Choroid plexus epithelial cell (primary cell): ENCODE data around the gene ZNF174.
A peak's percentile ranks its signal among the peaks of the same experiment; 100 is the strongest.

Experiments
- DNase-seq: peaks from one replicate; pipeline ENCODE4 v3.0.0-alpha.2; 2010; ENCODE audit warnings: low read depth
- H3K4me3 ChIP-seq: 2 replicates; pipeline ENCODE4 v1.5.1; 2011; ENCODE audit warnings: low read depth, mild to moderate bottlenecking, control low read depth, low read length, moderate library complexity
- TF ChIP-seq, protein P1 (sequence below): conservative IDR thresholded peaks from 2 replicates; pipeline ENCODE4 v1.5.1; 2011; ENCODE audit warnings: low read depth, mild to moderate bottlenecking, control low read depth, inconsistent platforms, low read length, moderate library complexity

ZNF174 gene

GRCh38 chr16:3439637-3440036, 38.6 kb downstream of the ZNF174 start:
- DNase-seq, result no peak
- TF ChIP-seq, protein P1, sequence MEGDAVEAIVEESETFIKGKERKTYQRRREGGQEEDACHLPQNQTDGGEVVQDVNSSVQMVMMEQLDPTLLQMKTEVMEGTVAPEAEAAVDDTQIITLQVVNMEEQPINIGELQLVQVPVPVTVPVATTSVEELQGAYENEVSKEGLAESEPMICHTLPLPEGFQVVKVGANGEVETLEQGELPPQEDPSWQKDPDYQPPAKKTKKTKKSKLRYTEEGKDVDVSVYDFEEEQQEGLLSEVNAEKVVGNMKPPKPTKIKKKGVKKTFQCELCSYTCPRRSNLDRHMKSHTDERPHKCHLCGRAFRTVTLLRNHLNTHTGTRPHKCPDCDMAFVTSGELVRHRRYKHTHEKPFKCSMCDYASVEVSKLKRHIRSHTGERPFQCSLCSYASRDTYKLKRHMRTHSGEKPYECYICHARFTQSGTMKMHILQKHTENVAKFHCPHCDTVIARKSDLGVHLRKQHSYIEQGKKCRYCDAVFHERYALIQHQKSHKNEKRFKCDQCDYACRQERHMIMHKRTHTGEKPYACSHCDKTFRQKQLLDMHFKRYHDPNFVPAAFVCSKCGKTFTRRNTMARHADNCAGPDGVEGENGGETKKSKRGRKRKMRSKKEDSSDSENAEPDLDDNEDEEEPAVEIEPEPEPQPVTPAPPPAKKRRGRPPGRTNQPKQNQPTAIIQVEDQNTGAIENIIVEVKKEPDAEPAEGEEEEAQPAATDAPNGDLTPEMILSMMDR, result no peak

DNA sequence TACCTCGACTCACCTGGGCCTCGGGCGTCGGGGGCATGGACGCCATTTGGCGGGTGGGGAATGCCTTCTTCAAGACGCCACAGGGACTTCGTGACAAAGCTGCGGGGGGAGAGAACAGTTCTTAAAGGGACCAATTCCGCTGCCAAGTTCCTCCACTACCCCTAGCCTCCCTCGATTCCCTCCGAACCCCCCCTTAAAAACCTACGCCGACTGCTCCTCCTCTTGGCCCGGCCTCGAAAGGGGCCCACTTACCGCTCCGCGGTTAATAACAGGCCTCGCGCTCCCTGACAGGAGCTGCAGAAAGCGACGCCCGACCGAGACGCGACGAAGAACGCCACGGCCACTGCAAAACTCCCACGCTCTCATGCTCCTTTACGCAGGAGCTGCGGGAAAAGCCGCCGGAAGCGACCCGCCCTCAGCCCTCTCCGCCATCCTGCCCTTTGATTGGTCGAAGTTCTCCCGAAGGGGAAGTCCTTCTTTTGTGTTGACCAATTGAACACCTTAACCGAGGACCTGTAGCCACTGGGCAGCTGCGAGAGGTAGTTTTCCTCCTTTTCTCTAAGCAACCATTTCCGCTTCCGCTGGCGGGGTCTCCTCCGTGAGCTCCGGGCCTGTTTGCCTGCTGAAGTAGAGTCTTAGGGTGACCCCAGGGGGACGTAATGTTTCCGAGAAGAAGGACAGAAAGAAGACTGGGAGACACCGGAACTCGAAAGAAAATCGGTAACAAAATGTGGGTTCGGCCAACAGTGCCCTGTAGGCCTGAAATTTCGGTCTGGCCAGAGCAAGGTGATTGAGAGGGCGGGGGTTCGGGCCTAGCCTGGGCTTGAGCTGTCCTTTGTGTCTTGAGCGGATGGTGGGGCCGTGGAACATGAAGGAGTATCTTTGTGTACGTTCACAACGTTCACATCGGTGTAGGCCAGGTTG, 42.4 kb downstream of the ZNF174 start, which contains the start of the genes NAA60 and ZNF597:
Gene NAA60, plus strand, starts transcription at position 573 of the 924 bp plus-strand sequence. CDS start 32,548 bp downstream, outside the sequence.
Gene ZNF597, minus strand, starts transcription at position 397 of the 924 bp plus-strand sequence. Its CDS starts 351 bp downstream, at position 46.
- H3K4me3 ChIP-seq, result peak within 1 kb of the TSS; percentile 57
- DNase-seq, result peak; percentile 95
- TF ChIP-seq, protein P1, result no peak

More at GRCh38 chr16:3439637-3440036, 38.6 kb downstream of the ZNF174 start:
- H3K4me3 ChIP-seq, result no peak overlapping the region

DNA sequence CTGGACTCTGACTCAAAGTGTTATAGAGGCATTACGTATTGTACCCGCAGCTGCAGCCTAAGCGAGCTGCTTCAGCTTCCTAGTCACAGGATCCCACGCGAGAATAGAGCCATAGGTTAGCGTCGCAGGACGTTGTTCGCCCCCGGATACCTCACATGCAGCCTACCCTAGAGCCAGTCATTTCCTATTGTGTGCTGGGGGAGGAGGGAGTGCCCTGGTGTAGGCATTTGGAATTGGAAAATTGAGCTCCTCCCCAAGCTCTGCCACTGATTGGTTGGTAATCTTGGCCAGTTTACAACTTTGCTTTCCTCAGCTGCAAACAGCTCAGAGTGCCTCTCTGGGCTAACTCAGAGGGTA, 43.0 kb downstream of the ZNF174 start:
- H3K4me3 ChIP-seq, result peak overlapping the region; percentile 57
- TF ChIP-seq, protein P1, result peak; percentile 19
- peak; percentile 80 for DNase-seq

- TF ChIP-seq, protein P1, result no peak
- no peak overlapping the region for H3K4me3 ChIP-seq
Measured at GRCh38 chr16:3454093-3454492, 53.1 kb downstream of the ZNF174 start.

DNA sequence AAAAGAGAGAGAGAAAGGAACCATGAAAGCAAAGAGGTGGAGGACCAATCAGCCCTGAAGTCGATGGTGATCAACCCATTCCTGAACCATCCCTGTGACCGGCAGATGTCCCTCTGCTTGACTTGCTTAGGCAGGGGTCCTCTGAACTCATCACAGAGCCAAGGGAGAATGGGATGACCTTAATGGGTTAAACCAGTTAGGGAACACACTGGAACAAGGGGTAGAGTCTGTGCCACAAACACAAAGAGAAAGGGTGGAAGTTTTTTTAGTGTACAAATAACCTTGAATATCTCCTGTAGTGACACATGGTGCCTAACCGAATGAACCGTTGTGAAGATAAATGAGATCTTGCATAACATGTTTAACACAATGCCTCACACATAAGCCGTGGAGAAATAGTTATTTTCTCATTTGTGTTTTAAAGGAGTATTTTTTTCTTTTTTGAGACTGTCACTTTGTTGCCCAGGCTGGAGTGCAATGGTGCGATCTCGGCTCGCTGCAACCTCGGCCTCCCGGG, 53.7 kb downstream of the ZNF174 start:
- TF ChIP-seq, protein P1, result no peak
- no peak overlapping the region for H3K4me3 ChIP-seq
- DNase-seq, result no peak

More at GRCh38 chr16:3454093-3454492, 53.1 kb downstream of the ZNF174 start:
- DNase-seq, result no peak

DNA sequence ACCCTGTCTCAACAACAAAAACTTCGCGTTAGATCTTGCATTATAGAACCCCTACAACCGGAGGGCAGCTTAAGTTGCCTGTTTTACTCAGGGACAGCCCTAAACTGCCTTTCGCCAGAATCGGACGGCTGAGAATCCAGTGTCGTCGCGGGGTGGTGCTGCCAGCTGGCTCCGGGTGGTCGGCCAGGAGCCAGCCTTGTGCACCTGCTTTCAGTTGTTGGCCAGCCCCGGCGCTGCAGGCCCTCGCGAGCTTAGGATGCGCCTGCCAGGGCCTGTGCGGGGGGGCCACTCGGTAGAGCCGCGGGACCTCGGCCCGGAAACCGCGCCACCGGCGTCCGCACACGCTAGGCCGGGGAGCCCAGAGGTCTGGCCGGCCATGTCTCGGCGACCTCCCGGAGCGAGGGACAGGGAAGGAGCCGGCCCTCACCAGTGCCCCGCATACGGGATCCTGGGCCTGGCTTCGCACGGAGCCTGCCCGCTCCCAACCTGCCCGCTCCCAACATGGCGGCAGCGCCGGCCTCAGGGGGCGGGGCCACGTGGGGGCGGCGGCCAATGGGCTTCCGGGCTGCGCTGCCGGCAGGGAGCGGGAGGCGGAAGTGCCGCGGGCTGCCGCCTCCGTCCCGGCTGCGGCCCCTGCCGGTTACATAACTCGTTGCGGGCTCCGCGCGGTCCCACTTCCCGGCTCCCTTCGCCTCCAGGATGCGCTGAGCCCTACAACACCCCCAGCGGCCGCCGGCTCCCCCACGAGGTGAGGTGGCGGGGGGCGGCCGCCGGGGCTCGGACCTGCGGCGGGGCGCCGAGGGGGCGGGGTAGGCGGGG, 56.6 kb downstream of the ZNF174 start:
- TF ChIP-seq, protein P1, result peak; percentile 51
- DNase-seq, result peak; percentile 91
- H3K4me3 ChIP-seq, result peak overlapping the region; percentile 93
